GM19463 (cell line): ENCODE data around the gene PSG6.
"Not testable (repeated sequence)": the region's sequence is repeated elsewhere in the genome, so short reads cannot be mapped to it uniquely, and the experiment has no call there.

Experiments used
- ATAC-seq: cut with Tn5 transposase; IDR thresholded peaks from one replicate; pipeline ENCODE4 v1.9.1; 2021; ENCODE audit warnings: mild to moderate bottlenecking, moderate library complexity; ENCODE audit not compliant: unreplicated experiment

The PSG6 gene

DNA sequence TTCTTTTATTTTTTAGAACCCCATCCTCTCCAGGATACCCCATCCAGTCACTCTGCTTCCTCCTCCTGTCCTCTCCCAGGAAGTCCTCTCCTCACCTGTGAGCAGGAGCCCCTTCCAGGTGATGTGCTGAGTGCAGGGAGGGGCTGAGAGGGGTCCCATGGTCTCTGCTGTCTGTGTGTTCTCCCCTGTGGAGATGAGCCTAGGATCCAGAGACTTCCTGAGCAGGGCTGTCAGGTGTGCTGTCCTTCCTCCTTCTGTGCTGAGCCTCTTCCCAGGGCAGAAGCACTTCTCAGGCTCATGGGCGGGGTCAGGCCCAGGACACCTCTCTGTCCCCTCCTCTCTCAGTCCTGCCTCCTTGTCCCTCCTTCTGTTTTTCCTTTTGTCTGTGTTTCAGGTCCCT lies at the start of gene PSG6:
PSG6 (minus strand) TSS at position 261 of the 400 bp plus-strand sequence; CDS start at position 159, 102 bp downstream.
- not testable (repeated sequence) for ATAC-seq

GRCh38 chr19:42965176-42965575 lies 47.5 kb upstream of the PSG6 start:
- ATAC-seq: no peak

GRCh38 chr19:42961119-42961518 lies 43.4 kb upstream of the PSG6 start:
- ATAC-seq: no peak

DNA sequence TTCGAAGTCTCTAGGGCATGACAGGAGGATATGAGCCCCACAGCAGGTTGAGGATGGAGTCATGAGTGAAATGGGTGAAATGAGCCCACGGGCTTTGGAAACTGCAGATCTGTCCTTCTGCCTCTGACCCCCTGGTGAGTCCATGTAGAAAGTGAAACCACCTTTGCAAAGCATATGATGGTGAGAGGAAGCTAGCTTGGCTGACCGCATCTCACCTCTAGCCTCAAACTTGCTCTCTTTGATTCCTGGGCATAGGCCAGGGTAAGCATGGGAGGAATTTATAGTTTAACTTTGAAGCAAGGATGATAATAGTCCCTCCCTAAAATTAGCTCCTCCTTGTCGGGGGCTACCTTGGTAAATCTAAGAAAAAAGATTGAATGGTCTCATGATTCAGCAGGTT lies 34.4 kb upstream of the PSG6 start:
- ATAC-seq: not testable (repeated sequence)

DNA sequence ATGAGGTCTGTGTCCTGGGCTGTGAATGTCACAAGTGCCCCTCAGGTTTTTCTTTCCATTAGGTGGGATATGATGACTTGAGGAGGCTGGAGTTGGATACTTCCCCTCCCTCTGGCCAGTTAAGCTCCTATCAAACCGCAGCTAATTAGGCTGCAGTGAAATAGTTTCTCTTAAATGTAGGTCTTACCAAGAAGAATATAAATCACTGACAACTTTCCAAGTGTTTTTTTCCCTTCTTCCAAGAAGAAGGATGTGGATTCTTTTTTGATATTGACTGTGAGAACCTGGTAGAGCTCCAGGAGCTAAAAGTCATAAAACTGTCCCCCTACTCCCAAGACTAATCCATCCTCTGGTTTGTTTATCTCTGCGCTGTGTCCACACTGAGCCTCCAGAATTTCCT lies 33.8 kb upstream of the PSG6 start:
- ATAC-seq: not testable (repeated sequence)

GRCh38 chr19:42942187-42942789 lies 24.6 kb upstream of the PSG6 start:
- no peak for ATAC-seq

GRCh38 chr19:42937107-42937506 lies 19.4 kb upstream of the PSG6 start, which contains the start of gene PSG7:
TSS of gene PSG7 (minus strand) at chr19:42937207. CDS start at chr19:42937076, 131 bp downstream.
- ATAC-seq: not testable (repeated sequence)

GRCh38 chr19:42934726-42935125 lies 17.0 kb upstream of the PSG6 start:
- ATAC-seq: not testable (repeated sequence)

DNA sequence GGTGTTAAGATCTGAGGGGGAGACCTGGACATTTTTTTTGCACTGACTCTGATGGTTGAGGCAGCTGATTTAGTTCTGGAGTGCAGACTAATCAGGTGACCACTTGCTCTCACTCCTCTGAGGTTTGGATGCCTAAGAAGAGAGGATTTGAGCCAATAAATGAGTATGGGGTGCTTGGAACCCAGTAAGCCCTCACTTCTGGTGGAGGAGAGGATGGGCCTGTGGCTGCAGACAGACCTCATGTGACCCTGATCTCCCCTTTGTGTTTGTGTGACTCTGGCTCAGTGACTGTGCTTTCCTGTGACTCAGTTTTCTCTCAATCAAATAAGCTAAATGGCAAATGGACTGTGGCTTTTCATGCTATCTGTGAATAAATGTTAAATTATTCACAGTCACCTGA lies 16.5 kb upstream of the PSG6 start:
- not testable (repeated sequence) for ATAC-seq

- ATAC-seq: not testable (repeated sequence)
Measured at GRCh38 chr19:42933412-42933811, 15.7 kb upstream of the PSG6 start.

- ATAC-seq: not testable (repeated sequence)
Measured at GRCh38 chr19:42932485-42933101, 14.9 kb upstream of the PSG6 start.

DNA sequence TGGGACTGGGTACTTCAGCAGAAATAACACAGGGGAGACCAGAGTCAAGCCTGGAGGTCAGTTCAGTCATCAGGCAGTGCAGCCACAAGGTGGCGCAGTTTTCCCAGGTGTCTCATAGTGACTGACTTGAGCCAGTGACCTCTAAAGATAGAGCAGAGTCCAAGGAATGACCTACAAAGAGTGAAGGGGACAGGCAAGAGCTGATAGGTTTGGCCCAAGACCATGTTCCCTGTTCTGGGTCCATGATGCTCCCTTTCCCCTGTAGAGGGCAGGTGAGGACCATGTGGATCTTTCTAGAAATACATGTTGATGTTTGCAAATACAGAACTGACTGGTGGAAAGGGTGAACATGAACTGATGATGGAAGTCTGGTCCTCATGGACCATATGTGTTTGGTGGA lies 12.5 kb upstream of the PSG6 start:
- not testable (repeated sequence) for ATAC-seq

DNA sequence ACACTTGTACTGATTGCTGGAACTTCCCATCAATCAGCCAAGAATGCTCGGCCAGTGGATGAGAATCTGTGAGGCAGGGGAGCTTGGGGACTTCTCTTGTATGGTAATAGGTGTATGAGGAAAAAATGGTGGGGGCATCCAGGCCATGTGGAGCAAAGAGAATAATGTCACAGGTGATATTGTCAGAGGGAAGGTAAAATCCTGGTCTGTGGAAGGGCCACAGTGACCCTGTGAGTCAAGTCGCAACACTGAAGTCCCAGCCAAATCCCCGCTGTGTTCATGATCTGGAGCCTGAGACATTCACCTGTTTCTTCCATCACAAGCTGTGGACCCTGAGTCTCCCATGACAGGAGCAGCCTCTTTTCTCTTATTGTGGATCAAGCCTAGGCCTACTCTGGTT lies 11.2 kb upstream of the PSG6 start:
- no peak for ATAC-seq

- no peak for ATAC-seq
Measured at GRCh38 chr19:42926781-42927180, 9.1 kb upstream of the PSG6 start.

DNA sequence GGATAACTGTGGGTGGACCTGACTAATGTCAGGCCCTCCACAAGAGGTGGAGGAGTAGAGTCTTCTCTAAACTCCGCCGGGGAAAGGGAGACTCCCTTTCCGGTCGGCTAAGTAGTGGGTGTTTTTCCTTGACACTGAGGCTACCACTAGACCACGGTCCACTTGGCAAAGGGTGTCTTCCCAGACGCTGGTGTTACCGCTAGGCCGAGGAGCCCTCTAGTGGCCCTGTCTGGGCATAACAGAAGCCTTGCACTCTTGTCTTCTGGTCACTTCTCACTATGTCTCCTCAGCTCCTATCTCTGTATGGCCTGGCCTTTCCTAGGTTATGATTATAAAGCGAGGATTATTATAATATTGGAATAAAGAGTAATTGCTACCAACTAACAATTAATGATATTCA lies 5.4 kb upstream of the PSG6 start:
- not testable (repeated sequence) for ATAC-seq

DNA sequence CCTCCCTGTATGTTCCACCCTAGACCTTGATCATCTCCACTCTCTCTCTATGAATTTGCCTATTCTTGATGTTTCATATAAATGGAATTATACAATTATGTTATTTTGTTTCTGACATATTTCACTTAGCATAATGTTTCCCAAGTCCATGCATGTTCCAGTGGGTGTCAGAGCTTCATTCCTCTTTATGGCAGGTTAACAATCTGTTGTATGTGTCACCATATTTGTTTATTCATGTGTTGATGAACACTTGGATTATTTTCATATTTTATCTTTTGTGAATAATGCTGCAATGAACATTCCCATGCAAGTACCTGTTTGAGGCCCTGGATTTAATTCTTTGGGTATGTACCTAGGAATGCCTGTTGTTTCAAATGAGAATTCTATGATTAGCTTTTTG lies 3.3 kb upstream of the PSG6 start:
- ATAC-seq: not testable (repeated sequence)

GRCh38 chr19:42919757-42920079 lies 2.0 kb upstream of the PSG6 start:
- no peak for ATAC-seq

DNA sequence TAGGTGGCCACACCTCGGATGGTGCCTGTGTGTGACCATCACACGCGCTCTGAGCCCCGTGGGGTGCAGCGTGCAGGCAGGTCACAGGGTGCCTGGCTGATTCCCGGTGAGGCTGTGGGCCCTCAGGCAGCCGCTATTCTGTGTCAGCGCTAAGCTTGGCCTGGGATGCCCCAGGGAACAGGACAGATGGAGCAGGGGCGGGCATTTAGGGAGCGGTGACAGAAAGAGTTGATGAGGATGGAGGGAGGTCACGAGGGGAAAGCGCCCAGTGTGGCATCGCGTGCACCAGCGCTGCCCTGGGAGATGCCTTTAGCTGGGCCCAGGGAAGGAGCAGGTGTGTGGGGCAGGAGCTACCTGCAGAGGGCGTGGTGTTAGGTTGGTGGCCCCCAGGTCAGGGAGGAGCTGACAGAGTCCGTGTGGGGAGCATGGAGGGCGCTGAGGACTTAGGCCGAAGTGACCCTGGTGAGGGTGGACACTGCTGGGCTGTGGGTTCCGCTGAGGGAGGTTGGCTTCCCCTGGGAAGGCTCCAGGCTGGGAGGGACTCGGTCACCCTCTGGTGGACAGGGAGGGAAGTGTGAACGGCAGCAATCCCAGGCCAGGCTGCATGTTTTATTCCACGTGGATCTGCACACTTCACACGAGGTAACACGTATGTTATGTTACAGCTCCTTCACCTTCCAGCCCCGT lies 1.5 kb upstream of the PSG6 start:
- not testable (repeated sequence) for ATAC-seq

DNA sequence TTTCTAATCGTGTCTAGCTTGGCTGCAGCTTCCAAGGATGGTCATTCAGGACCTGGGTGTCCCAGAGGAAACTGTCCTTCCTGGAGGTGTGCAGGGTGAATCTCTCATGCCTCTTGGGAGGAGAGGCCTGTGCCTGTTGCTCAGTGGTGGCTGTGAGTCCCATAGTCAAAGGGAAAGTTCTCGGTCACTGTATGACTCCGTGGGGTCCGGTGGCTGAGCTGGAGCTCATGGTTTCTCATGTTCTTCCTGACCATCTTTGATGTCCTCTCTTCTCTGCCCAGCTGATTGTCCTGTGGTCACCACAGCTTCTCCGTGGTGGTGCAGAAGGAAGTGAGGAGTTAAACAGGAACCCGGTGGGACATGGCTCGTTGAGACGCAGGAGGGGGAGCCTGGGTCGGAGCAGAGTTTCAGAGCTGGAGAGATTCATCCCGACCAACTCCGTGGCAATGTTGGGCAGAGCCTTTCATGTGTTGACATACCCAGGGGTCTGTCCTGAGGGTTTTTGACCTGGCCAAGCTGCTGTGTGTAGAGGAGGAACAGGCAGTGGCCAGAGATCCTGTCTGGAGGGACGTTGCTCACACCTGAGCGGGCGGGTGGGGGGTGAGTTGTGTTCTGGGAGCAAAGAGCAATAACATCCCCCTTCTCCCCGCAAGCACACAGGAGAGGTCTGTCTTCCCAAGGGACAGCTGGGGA lies 829 bp upstream of the PSG6 start:
- not testable (repeated sequence) for ATAC-seq

DNA sequence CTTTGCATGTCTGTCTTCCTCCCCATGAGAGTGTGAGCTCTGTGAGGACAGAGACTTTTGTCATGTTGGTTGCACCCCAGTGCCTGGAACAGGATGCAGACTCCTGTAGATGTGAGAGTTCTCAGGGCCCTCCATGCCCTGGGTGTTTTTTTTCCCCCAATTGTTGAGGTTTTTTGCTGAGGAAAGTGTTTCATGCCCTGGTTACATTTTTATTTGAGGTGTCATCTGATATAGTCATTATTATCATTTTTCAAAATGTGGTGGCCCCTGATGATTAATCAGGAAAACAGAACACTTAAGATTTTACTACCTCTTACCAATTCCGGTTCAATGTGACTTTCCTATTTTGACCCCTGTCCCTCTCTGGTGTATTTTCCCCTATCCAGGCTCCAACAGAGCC lies 763 bp downstream of the PSG6 start:
- not testable (repeated sequence) for ATAC-seq

DNA sequence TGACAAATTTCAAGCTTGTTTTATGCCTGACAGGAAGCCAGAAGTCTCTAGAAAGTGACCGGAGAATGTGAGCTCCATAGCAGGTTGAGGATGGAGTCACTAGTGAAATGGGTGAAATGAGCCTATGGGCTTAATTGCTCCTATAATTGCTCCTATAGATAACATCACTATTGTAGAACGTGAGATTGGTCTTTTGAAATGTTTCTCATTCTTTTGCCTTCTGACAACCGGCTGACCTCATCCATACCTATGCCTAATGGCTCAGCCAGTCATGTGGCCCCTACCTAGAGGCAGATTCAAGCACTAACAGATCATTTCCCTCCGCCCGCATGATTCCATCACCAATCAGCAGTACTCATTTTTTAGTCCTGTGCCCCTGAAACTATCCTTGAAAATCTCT lies 4.2 kb downstream of the PSG6 start:
- not testable (repeated sequence) for ATAC-seq

DNA sequence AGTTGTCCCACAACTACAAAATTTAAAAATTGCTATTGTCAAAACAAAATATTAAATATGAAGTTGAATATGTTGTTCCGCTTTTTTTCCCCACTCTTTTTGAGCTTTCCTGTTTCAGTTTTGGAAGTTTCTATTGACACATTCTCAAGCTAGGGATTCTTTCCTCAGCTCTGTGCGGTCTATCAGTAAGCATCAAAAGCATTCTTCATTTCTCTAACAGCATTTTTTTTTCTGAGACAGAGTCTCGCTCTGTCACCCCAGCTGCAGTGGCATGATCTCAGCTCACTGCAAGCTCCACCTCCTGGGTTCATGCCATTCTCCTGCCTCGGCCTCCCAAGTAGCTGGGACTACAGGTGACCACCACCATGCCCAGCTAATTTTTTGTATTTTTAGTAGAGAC lies 4.8 kb downstream of the PSG6 start:
- not testable (repeated sequence) for ATAC-seq
